Neural cell (in vitro differentiated cells): ENCODE data around the gene COPRS. TPM values are rescaled to one million over a fixed set of nuclear protein-coding genes. Genes with fewer than 3 reads are reported as not detected.
A peak's percentile ranks its signal among the peaks of the same experiment; 100 is the strongest.

Experiments used
- H2AFZ ChIP-seq: fragments of 200-600, 300-800 bp; sonication (generic), shearing (Covaris generic); 2 replicates; pipeline ENCODE4 v1.6.0; 2014; ENCODE audit warnings: low read depth, mild to moderate bottlenecking, antibody characterized with exemption, low read length, moderate library complexity
- H3F3A ChIP-seq: fragments of 200-600 bp; shearing (Covaris generic); 2 replicates; pipeline ENCODE4 v1.6.1; 2016; ENCODE audit warnings: mild to moderate bottlenecking, moderate library complexity, mixed read lengths, antibody characterized with exemption, low read length; ENCODE audit not compliant: insufficient read depth, poor library complexity, severe bottlenecking
- H3K27ac ChIP-seq: fragments of 200-600, 300-800 bp; sonication (generic), shearing (Covaris generic); 2 replicates; pipeline ENCODE4 v1.5.1; 2014; ENCODE audit warnings: mild to moderate bottlenecking, low read length, moderate library complexity
- H3K27me3 ChIP-seq: fragments of 300-800, 200-600 bp; sonication (generic), shearing (Covaris generic); 2 replicates; pipeline ENCODE4 v1.6.0; 2014; ENCODE audit warnings: mild to moderate bottlenecking, low read depth, low read length, moderate library complexity; ENCODE audit not compliant: insufficient read depth
- H3K36me3 ChIP-seq: fragments of 300-800, 200-600 bp; sonication (generic), shearing (Covaris generic); 2 replicates; pipeline ENCODE4 v1.5.1; 2014; ENCODE audit warnings: mild to moderate bottlenecking, antibody characterized with exemption, low read length, moderate library complexity; ENCODE audit not compliant: insufficient read depth
- H3K4me2 ChIP-seq: fragments of 300-800, 200-600 bp; sonication (generic), shearing (Covaris generic); 2 replicates; pipeline ENCODE4 v1.6.0; 2014; ENCODE audit warnings: mild to moderate bottlenecking, low read length
- H3K4me3 ChIP-seq: fragments of 300-800, 200-600 bp; sonication (generic), shearing (Covaris generic); 2 replicates; pipeline ENCODE4 v1.5.1; 2014; ENCODE audit warnings: mild to moderate bottlenecking, low read length, moderate library complexity
- H3K79me2 ChIP-seq: fragments of 200-600 bp; shearing (Covaris generic); replicated peaks from 2 replicates; pipeline ENCODE4 v1.6.0; 2014; ENCODE audit warnings: mild to moderate bottlenecking, low read length, moderate library complexity; ENCODE audit not compliant: insufficient read depth
- H3K9ac ChIP-seq: fragments of 300-800, 200-600 bp; sonication (generic), shearing (Covaris generic); 2 replicates; pipeline ENCODE4 v1.6.1; 2016; ENCODE audit warnings: mild to moderate bottlenecking, low read length, mixed read lengths
- H3K9me2 ChIP-seq: fragments of 200-600 bp; shearing (Covaris generic); 2 replicates; pipeline ENCODE4 v1.6.1; 2016; ENCODE audit warnings: mild to moderate bottlenecking, low read length, mixed read lengths; ENCODE audit not compliant: insufficient read depth
- H3K9me3 ChIP-seq: fragments of 200-600, 300-800 bp; sonication (generic), shearing (Covaris generic); 2 replicates; pipeline ENCODE4 v1.6.1; 2016; ENCODE audit warnings: mild to moderate bottlenecking, mixed run types, low read length, moderate library complexity, mixed read lengths
- H4K20me1 ChIP-seq: fragments of 200-600 bp; shearing (Covaris generic); 2 replicates; pipeline ENCODE4 v1.6.1; 2016; ENCODE audit warnings: mild to moderate bottlenecking, mixed run types; ENCODE audit not compliant: insufficient read depth
- EP300 ChIP-seq: fragments of 450-650 bp; conservative IDR thresholded peaks from 2 replicates; pipeline ENCODE4 v1.6.1; 2014; ENCODE audit warnings: antibody characterized with exemption, mild to moderate bottlenecking, moderate library complexity; ENCODE audit not compliant: poor library complexity, severe bottlenecking
- EZH2 ChIP-seq: fragments of 200-600, 300-800 bp; shearing (Covaris generic), sonication (generic); IDR thresholded peaks from 2 replicates; pipeline ENCODE4 v1.6.1; 2014; ENCODE audit warnings: antibody characterized with exemption, low read length, borderline replicate concordance, mild to moderate bottlenecking; ENCODE audit not compliant: insufficient read depth, poor library complexity, severe bottlenecking
- MXI1 ChIP-seq: fragments of 450-650 bp; conservative IDR thresholded peaks from 2 replicates; pipeline ENCODE4 v1.6.1; 2014; ENCODE audit warnings: antibody characterized with exemption, mild to moderate bottlenecking; ENCODE audit not compliant: poor library complexity, severe bottlenecking
- POLR2AphosphoS5 ChIP-seq: IDR thresholded peaks from 2 replicates; pipeline ENCODE4 v1.6.1; 2012
- RAD21 ChIP-seq: fragments of 450-650 bp; conservative IDR thresholded peaks from 2 replicates; pipeline ENCODE4 v1.6.1; 2014; ENCODE audit warnings: antibody characterized with exemption, mild to moderate bottlenecking, moderate library complexity
- REST ChIP-seq: IDR thresholded peaks from 2 replicates; pipeline ENCODE4 v1.6.1; 2012; ENCODE audit warnings: borderline replicate concordance
- SMC3 ChIP-seq: fragments of 450-650 bp; conservative IDR thresholded peaks from 2 replicates; pipeline ENCODE4 v1.6.1; 2014; ENCODE audit warnings: antibody characterized with exemption, mild to moderate bottlenecking, moderate library complexity; ENCODE audit not compliant: poor library complexity
- TAF1 ChIP-seq: IDR thresholded peaks from 2 replicates; pipeline ENCODE4 v1.6.1; 2012; ENCODE audit warnings: low read depth
- polyA plus RNA-seq: library from polyadenylated mRNA; depleted of rRNA; stranded (reverse); fragments of >200 nt; gene quantifications from 2 replicates; pipeline ENCODE4 v1.2.3, GENCODE V29; 2014
- TF ChIP-seq, protein P1 (sequence below): fragments of 450-650 bp; IDR thresholded peaks from 2 replicates; pipeline ENCODE4 v1.5.1; 2014; ENCODE audit warnings: antibody characterized with exemption, mild to moderate bottlenecking, moderate library complexity; ENCODE audit not compliant: poor library complexity, severe bottlenecking

COPRS gene
- polyA plus RNA-seq, 1 donor from 2014 or later, result 67.9 TPM

DNA sequence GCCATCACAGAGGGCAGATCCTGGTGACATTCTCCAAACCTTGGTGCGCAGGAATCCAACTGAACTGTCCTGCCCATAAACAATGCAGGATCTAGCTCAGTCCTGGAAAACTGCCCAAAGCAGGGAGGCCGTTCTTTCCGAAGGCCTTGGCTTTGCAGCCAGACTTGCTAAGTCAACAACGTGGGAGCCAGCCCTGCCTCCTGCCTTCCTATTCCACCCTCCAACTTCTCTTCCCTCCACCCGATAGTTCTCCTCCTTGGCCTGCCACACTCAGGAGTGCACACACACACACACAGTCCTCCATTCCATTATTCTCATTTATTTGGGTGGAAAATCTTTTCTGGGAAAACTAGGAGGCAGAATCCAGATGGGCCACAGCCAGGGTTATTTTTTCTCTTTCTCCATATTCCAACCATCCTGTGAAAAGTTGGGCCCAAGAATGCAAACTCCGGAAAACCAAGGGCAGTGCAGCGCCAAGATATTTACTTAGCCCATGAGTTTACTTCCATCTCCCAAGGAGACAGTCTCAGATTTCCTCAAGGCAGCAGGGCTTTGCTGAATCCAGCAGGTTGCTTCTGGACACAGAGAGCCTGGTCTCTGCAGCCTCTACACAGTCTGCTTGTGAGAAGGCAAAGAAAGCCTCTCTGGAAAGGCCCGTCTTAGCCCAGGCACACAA lies 15.8 kb downstream of the COPRS start:
- H3K79me2 ChIP-seq, result no peaks in the 10 kb centered on the region
- no peaks in the 10 kb centered on the region for H3K9me3 ChIP-seq
- no peak overlapping the region for H3K27ac ChIP-seq
- H3K4me3 ChIP-seq, result no peak overlapping the region
- H3K9ac ChIP-seq, result no peak overlapping the region
- no peaks in the 10 kb centered on the region for H3K9me2 ChIP-seq
- H4K20me1 ChIP-seq, result no peaks in the 10 kb centered on the region
- TF ChIP-seq REST (no peak), EP300 (no peak), EZH2 (no peak), MXI1 (no peak), POLR2AphosphoS5 (no peak), RAD21 (no peak), TAF1 (no peak), SMC3 (no peak)
- TF ChIP-seq, protein P1, sequence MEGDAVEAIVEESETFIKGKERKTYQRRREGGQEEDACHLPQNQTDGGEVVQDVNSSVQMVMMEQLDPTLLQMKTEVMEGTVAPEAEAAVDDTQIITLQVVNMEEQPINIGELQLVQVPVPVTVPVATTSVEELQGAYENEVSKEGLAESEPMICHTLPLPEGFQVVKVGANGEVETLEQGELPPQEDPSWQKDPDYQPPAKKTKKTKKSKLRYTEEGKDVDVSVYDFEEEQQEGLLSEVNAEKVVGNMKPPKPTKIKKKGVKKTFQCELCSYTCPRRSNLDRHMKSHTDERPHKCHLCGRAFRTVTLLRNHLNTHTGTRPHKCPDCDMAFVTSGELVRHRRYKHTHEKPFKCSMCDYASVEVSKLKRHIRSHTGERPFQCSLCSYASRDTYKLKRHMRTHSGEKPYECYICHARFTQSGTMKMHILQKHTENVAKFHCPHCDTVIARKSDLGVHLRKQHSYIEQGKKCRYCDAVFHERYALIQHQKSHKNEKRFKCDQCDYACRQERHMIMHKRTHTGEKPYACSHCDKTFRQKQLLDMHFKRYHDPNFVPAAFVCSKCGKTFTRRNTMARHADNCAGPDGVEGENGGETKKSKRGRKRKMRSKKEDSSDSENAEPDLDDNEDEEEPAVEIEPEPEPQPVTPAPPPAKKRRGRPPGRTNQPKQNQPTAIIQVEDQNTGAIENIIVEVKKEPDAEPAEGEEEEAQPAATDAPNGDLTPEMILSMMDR, result no peak
- no peaks in the 10 kb centered on the region for H3K36me3 ChIP-seq
- no peak overlapping the region for H3K4me2 ChIP-seq
- H3F3A ChIP-seq, result no peaks in the 10 kb centered on the region
- no peak overlapping the region for H2AFZ ChIP-seq
- no peaks in the 10 kb centered on the region for H3K27me3 ChIP-seq

DNA sequence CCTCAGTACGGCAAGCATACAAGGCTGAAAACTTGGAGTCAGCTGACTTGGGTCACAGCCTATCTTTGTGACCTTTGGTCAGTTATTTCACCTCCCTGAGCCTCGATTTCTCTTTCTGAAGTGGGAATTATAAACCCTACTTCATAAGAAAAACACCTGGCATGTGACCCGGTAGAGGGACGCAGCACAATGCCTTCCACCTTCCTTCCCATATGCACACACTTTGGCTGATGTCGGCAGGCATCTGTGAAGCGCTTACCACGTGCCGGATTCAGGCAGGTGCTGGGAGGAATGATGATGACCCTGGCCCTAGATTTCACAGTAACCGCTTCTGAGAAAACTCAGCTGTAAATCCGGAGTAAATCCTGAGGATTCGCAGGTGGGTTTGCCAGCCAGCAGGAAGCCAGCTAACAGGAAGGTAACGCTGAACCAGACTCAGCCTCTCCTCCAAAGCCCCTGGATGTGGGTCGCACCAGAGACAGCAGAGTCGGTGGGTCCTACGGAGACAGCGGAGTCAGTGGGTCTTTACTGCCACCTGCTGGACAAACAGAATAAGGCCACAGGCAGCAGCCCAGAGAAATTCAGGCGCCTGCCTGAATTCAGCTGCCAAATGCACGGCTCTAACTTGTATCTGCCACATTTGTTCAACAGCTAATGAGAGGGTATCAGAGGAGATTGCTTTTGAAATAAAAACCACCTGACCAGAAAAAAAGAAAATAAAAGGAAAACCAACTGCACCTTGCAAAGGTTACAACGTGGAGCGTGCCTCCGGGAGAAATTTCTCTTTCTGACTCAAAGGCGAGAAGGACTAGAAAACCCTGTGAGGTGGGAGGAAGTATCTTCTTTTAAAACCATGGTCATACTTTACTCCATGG lies 16.6 kb downstream of the COPRS start:
- Histone ChIP-seq H3K27ac (no peak overlapping the region), H3K9ac (no peak overlapping the region), H3K79me2 (no peaks in the 10 kb centered on the region), H3K4me2 (no peak overlapping the region), H3K36me3 (no peaks in the 10 kb centered on the region), H4K20me1 (no peaks in the 10 kb centered on the region), H3K27me3 (no peaks in the 10 kb centered on the region), H3K9me2 (no peaks in the 10 kb centered on the region), H2AFZ (no peak overlapping the region), H3K4me3 (peak overlapping the region; percentile 48), H3K9me3 (no peaks in the 10 kb centered on the region), H3F3A (no peaks in the 10 kb centered on the region)
- TF ChIP-seq REST (no peak), POLR2AphosphoS5 (no peak), SMC3 (peak; percentile 96), EZH2 (no peak), TAF1 (no peak), RAD21 (peak; percentile 98), MXI1 (peak; percentile 52), EP300 (no peak)
- TF ChIP-seq, protein P1, result peak; percentile 97
